Measurements from ENCODE around the gene IQCE.

GRCh38 chr7:2623698-2624014 is 64.9 kb downstream of the IQCE start:
- TF ChIP-seq POLR2A (IDR thresholded peaks at IDR 0.05) = no peak
- TF ChIP-seq POLR2AphosphoS5 (IDR thresholded peaks at IDR 0.05) = no peak
- no peak for TF ChIP-seq CTCF (IDR thresholded peaks at IDR 0.05)
- no peak for TF ChIP-seq EP300 (IDR thresholded peaks at IDR 0.05)

All from upper lobe of left lung (tissue), 4 donors.